Lower lobe of right lung (tissue), 2 donors: ENCODE measurements around the gene RREB1. TPM values are rescaled to one million over a fixed set of nuclear protein-coding genes. Genes with fewer than 3 reads are reported as not detected.

ENCODE experiments used
- ATAC-seq, 2 donors: fragments of 200-7000 bp; cut with Tn5 transposase; one replicate each; pipeline ENCODE4 v1.9.1; 2020 to 2022; ENCODE audit warnings: mild to moderate bottlenecking in 2 of 2, moderate library complexity in 2 of 2
- DNase-seq: peaks from one replicate; pipeline ENCODE4 v3.0.0-alpha.2; 2020
- H3K27ac ChIP-seq: fragments of 200-600 bp; one replicate; pipeline ENCODE4 v1.8.0; 2022
- H3K27me3 ChIP-seq: fragments of 200-600 bp; one replicate; pipeline ENCODE4 v1.8.0; 2022; ENCODE audit warnings: low read depth
- H3K36me3 ChIP-seq: fragments of 200-600 bp; one replicate; pipeline ENCODE4 v1.8.0; 2022; ENCODE audit warnings: mild to moderate bottlenecking
- H3K4me1 ChIP-seq: fragments of 200-600 bp; one replicate; pipeline ENCODE4 v1.8.0; 2022
- H3K4me3 ChIP-seq: fragments of 200-600 bp; one replicate; pipeline ENCODE4 v1.8.0; 2022; ENCODE audit warnings: mild to moderate bottlenecking
- H3K9me3 ChIP-seq: fragments of 200-600 bp; one replicate; pipeline ENCODE4 v1.8.0; 2022
- CTCF ChIP-seq: fragments of 200-600 bp; IDR thresholded peaks from one replicate; pipeline ENCODE4 v1.8.0; 2022; ENCODE audit warnings: antibody characterized with exemption, mild to moderate bottlenecking
- intact Hi-C: fragments of 100-400 bp; cut with DNase I; formaldehyde crosslinking; loops from one replicate; pipeline ENCODE4 v1.11.0; 2022
- total RNA-seq: library from RNA; stranded (reverse); fragmentation: NEBNext Ultra II Directional; extraction: Animal tissue kit (Norgen Biotek cat#: 25700); gene quantifications from one replicate; pipeline ENCODE4 v1.2.1, GENCODE V29; 2021
- donor health status: DM: no; HTN: yes; CAD: no; lungs with severe emphysema.

Gene RREB1
- total RNA-seq, 1 donor from 2014 or later, result 62.8 TPM

- DNase-seq, result no peak
- no peak overlapping the region for H3K4me3 ChIP-seq
- intact Hi-C loops, result no loop called here
- no peaks in the 10 kb centered on the region for H3K36me3 ChIP-seq
- H3K9me3 ChIP-seq, result no peaks in the 10 kb centered on the region
- no peaks in the 10 kb centered on the region for H3K27me3 ChIP-seq
- ATAC-seq, result no peak
- no peaks in the 10 kb centered on the region for H3K4me1 ChIP-seq
- no peak overlapping the region for H3K27ac ChIP-seq
- no peak for TF ChIP-seq CTCF
Observed at GRCh38 chr6:7101290-7101689, 6.5 kb upstream of the RREB1 start.

- peaks cover 8% of the 10 kb centered on the region for H3K4me1 ChIP-seq
- H3K27me3 ChIP-seq, result no peaks in the 10 kb centered on the region
- intact Hi-C loops, result no loop called here
- TF ChIP-seq CTCF, result no peak
- no peak overlapping the region for H3K4me3 ChIP-seq
- H3K27ac ChIP-seq, result no peak overlapping the region
- DNase-seq (no peak), ATAC-seq (no peak)
- H3K36me3 ChIP-seq, result no peaks in the 10 kb centered on the region
- no peaks in the 10 kb centered on the region for H3K9me3 ChIP-seq
Observed at GRCh38 chr6:7104752-7105151, 3.0 kb upstream of the RREB1 start.

- intact Hi-C loops, result no loop called here
- no peaks in the 10 kb centered on the region for H3K27me3 ChIP-seq
- TF ChIP-seq CTCF, result no peak
- H3K4me1 ChIP-seq, result peaks cover 23% of the 10 kb centered on the region
- H3K4me3 ChIP-seq, result peak overlapping the region; percentile 99
- DNase-seq (no peak), ATAC-seq (no peak)
- H3K36me3 ChIP-seq, result no peaks in the 10 kb centered on the region
- peak overlapping the region; percentile 95 for H3K27ac ChIP-seq
- no peaks in the 10 kb centered on the region for H3K9me3 ChIP-seq
Observed at GRCh38 chr6:7106215-7106751, 1.5 kb upstream of the RREB1 start.

GRCh38 chr6:7106752-7107577 lies 796 bp upstream of the RREB1 start:
- intact Hi-C loops, result no loop called here
- H3K27ac ChIP-seq, result peak overlapping the region; percentile 95

More at GRCh38 chr6:7106752-7107577, 796 bp upstream of the RREB1 start:
- H3K4me1 ChIP-seq, result peaks cover 23% of the 10 kb centered on the region
- peak; percentile 25 to 48 for ATAC-seq
- TF ChIP-seq CTCF, result no peak
- H3K36me3 ChIP-seq, result no peaks in the 10 kb centered on the region
- H3K9me3 ChIP-seq, result no peaks in the 10 kb centered on the region
- H3K27me3 ChIP-seq, result no peaks in the 10 kb centered on the region
- H3K4me3 ChIP-seq, result peak overlapping the region; percentile 99
- DNase-seq, result peak; percentile 59
